ENCODE results near the gene CLCN7. TPM values are rescaled to one million over a fixed set of nuclear protein-coding genes. Genes with fewer than 3 reads are reported as not detected.

CLCN7 gene
- polyA plus RNA-seq, 1 donor from 2014 or later, result 40.9 TPM

- Histone ChIP-seq H3K9me2 (ENCODE audit: insufficient read depth, low read length) (no peaks in the 10 kb centered on the region), H3F3A (ENCODE audit: insufficient read depth, low read length, poor library complexity, severe bottlenecking) (no peaks in the 10 kb centered on the region), H2AFZ (ENCODE audit: low read depth, low read length) (no peak overlapping the region), H3K79me2 (replicated peaks; ENCODE audit: insufficient read depth, low read length) (no peaks in the 10 kb centered on the region), H3K27me3 (ENCODE audit: insufficient read depth, low read depth, low read length) (no peaks in the 10 kb centered on the region), H3K9me3 (ENCODE audit: low read length) (no peaks in the 10 kb centered on the region), H3K9ac (ENCODE audit: low read length) (no peak overlapping the region), H3K27ac (ENCODE audit: low read length) (no peak overlapping the region), H3K4me3 (ENCODE audit: low read length) (no peak overlapping the region), H3K36me3 (ENCODE audit: insufficient read depth, low read length) (no peaks in the 10 kb centered on the region), H3K4me2 (ENCODE audit: low read length) (no peak overlapping the region), H4K20me1 (ENCODE audit: insufficient read depth) (no peaks in the 10 kb centered on the region)
- no peak for TF ChIP-seq TAF1 (IDR thresholded peaks at IDR 0.05; ENCODE audit: low read depth)
- no peak for TF ChIP-seq EZH2 (IDR thresholded peaks at IDR 0.05; ENCODE audit: borderline replicate concordance, insufficient read depth, low read length, poor library complexity, severe bottlenecking)
- no peak for TF ChIP-seq MXI1 (conservative IDR thresholded peaks at IDR 0.05; ENCODE audit: poor library complexity, severe bottlenecking)
- no peak for TF ChIP-seq CTCF (IDR thresholded peaks at IDR 0.05; ENCODE audit: poor library complexity, severe bottlenecking)
- no peak for TF ChIP-seq EP300 (conservative IDR thresholded peaks at IDR 0.05; ENCODE audit: poor library complexity, severe bottlenecking)
- no peak for TF ChIP-seq RAD21 (conservative IDR thresholded peaks at IDR 0.05)
- TF ChIP-seq POLR2AphosphoS5 (IDR thresholded peaks at IDR 0.05), result no peak
- no peak for TF ChIP-seq SMC3 (conservative IDR thresholded peaks at IDR 0.05; ENCODE audit: poor library complexity)
- TF ChIP-seq, protein P1, sequence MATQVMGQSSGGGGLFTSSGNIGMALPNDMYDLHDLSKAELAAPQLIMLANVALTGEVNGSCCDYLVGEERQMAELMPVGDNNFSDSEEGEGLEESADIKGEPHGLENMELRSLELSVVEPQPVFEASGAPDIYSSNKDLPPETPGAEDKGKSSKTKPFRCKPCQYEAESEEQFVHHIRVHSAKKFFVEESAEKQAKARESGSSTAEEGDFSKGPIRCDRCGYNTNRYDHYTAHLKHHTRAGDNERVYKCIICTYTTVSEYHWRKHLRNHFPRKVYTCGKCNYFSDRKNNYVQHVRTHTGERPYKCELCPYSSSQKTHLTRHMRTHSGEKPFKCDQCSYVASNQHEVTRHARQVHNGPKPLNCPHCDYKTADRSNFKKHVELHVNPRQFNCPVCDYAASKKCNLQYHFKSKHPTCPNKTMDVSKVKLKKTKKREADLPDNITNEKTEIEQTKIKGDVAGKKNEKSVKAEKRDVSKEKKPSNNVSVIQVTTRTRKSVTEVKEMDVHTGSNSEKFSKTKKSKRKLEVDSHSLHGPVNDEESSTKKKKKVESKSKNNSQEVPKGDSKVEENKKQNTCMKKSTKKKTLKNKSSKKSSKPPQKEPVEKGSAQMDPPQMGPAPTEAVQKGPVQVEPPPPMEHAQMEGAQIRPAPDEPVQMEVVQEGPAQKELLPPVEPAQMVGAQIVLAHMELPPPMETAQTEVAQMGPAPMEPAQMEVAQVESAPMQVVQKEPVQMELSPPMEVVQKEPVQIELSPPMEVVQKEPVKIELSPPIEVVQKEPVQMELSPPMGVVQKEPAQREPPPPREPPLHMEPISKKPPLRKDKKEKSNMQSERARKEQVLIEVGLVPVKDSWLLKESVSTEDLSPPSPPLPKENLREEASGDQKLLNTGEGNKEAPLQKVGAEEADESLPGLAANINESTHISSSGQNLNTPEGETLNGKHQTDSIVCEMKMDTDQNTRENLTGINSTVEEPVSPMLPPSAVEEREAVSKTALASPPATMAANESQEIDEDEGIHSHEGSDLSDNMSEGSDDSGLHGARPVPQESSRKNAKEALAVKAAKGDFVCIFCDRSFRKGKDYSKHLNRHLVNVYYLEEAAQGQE (IDR thresholded peaks at IDR 0.05; ENCODE audit: borderline replicate concordance), result no peak
Observed at GRCh38 chr16:1514507-1514906, 39.7 kb upstream of the CLCN7 start.

DNA sequence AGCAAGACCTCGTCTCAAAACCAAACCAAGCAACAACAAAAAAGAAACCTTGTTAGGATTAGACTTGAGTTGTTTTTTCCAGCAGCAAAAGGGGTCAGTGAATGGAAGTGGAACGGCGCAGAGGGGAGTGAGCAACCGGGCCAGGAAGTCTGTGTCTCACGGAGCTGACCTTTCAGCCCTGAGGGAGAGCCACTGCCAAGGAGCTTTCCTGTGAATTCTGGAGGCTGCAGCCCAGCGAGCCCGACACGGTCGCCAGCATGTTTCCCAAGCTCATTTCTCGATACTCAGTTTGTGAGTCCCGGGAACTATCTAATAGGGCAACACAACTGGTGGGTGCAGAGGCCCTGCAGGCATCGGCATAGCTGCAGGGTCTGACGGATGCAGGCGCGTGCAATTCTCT lies 37.9 kb upstream of the CLCN7 start:
- Histone ChIP-seq H3K4me3 (ENCODE audit: low read length) (no peak overlapping the region), H3K9me2 (ENCODE audit: insufficient read depth, low read length) (no peaks in the 10 kb centered on the region), H3K79me2 (replicated peaks; ENCODE audit: insufficient read depth, low read length) (no peaks in the 10 kb centered on the region), H3K36me3 (ENCODE audit: insufficient read depth, low read length) (no peaks in the 10 kb centered on the region), H3K9ac (ENCODE audit: low read length) (no peak overlapping the region), H2AFZ (ENCODE audit: low read depth, low read length) (no peak overlapping the region), H4K20me1 (ENCODE audit: insufficient read depth) (no peaks in the 10 kb centered on the region), H3K27ac (ENCODE audit: low read length) (no peak overlapping the region), H3F3A (ENCODE audit: insufficient read depth, low read length, poor library complexity, severe bottlenecking) (no peaks in the 10 kb centered on the region), H3K27me3 (ENCODE audit: insufficient read depth, low read depth, low read length) (no peaks in the 10 kb centered on the region), H3K4me2 (ENCODE audit: low read length) (no peak overlapping the region), H3K9me3 (ENCODE audit: low read length) (no peaks in the 10 kb centered on the region)
- TF ChIP-seq POLR2AphosphoS5 (IDR thresholded peaks at IDR 0.05) (no peak), RAD21 (conservative IDR thresholded peaks at IDR 0.05) (no peak), SMC3 (conservative IDR thresholded peaks at IDR 0.05; ENCODE audit: poor library complexity) (no peak), MXI1 (conservative IDR thresholded peaks at IDR 0.05; ENCODE audit: poor library complexity, severe bottlenecking) (no peak), CTCF (IDR thresholded peaks at IDR 0.05; ENCODE audit: poor library complexity, severe bottlenecking) (no peak), TAF1 (IDR thresholded peaks at IDR 0.05; ENCODE audit: low read depth) (no peak), EZH2 (IDR thresholded peaks at IDR 0.05; ENCODE audit: borderline replicate concordance, insufficient read depth, low read length, poor library complexity, severe bottlenecking) (no peak), EP300 (conservative IDR thresholded peaks at IDR 0.05; ENCODE audit: poor library complexity, severe bottlenecking) (no peak)
- TF ChIP-seq, protein P1 (IDR thresholded peaks at IDR 0.05; ENCODE audit: borderline replicate concordance), result no peak
